Measurements from ENCODE around the gene GCGR. TPM values are rescaled to one million over a fixed set of nuclear protein-coding genes. Genes with fewer than 3 reads are reported as not detected.

Gene GCGR
- total and polyA plus RNA-seq, 2 of the 13 experiments (the other 11 are each of a cell fraction or from before 2014, with no cell fraction given) = 0.04 to 0.13 TPM

DNA sequence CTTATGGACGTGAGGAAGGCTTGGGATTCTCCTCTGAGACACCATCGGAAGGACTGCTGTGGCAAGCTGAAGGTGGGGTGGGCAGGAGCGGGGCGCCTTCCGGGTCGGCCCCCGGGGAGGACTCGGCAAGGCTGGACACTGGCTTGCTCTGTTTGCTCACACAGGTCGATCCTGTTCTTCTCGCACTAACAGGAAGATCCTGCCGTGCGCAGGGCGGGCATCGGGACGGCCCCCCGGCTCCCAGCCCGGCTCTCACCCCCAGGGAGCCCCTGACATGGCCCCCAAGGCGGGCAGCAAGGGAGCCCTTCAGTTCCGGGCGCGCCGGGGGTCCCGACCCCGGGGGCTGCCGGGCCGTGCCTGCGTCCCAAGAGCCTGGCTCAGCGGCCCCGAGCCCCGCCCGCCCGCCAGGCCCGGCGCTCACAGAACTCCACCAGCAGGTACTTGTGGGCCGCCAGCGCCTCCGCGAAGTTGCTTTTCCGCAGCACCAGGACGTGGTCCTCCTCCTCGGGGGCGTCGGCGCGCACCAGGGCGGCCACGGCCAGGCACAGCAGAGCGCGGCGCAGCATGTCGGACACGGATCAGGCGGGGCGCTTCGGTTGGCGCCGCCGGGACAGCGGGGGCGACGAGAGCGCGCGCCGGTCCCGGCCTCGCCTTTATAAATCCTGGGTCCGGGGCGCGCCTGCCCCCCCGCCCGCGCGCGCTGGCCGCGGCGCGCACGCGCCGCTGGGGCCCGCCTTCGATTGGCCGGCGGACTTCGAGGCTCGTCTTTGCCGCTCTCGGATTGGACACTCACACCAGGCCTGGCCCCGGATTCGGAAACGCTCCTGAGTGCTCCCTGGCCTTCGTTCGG, 56.2 kb downstream of the GCGR start, which contains the start of gene P4HB (continued):
- TF ChIP-seq, protein P1, sequence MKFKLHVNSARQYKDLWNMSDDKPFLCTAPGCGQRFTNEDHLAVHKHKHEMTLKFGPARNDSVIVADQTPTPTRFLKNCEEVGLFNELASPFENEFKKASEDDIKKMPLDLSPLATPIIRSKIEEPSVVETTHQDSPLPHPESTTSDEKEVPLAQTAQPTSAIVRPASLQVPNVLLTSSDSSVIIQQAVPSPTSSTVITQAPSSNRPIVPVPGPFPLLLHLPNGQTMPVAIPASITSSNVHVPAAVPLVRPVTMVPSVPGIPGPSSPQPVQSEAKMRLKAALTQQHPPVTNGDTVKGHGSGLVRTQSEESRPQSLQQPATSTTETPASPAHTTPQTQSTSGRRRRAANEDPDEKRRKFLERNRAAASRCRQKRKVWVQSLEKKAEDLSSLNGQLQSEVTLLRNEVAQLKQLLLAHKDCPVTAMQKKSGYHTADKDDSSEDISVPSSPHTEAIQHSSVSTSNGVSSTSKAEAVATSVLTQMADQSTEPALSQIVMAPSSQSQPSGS (CRISPR knock-in tag; IDR thresholded peaks at IDR 0.05) = 0 out of 2 replicates have a peak, but pooled peaks have one; percentile 4
- TF ChIP-seq TBP (CRISPR knock-in tag; IDR thresholded peaks at IDR 0.05) (0 out of 2 replicates have a peak, but pooled peaks have one; percentile 71), ZNF598 (CRISPR knock-in tag; IDR thresholded peaks at IDR 0.05; ENCODE audit: borderline replicate concordance) (no peak), MAZ (IDR thresholded peaks at IDR 0.05; ENCODE audit: borderline replicate concordance, low read depth, low read length) (no peak; the same call in none of the 2 replicates), MAZ (CRISPR knock-in tag; IDR thresholded peaks at IDR 0.05; ENCODE audit: low read depth) (peak; percentile 41), KAT2B (IDR thresholded peaks at IDR 0.05; ENCODE audit: borderline replicate concordance, low read depth, low read length) (no peak), GZF1 (CRISPR knock-in tag; IDR thresholded peaks at IDR 0.05) (0 out of 2 replicates have a peak, but pooled peaks have one; percentile 40), ZNF160 (CRISPR knock-in tag; IDR thresholded peaks at IDR 0.05) (no peak; the same call in 1 of the 2 replicates), ZBTB7B (CRISPR knock-in tag; IDR thresholded peaks at IDR 0.05) (0 out of 2 replicates have a peak, but pooled peaks have one; percentile 28), SMAD9 (CRISPR knock-in tag; IDR thresholded peaks at IDR 0.05) (0 out of 2 replicates have a peak, but pooled peaks have one; percentile 37), ZXDC (CRISPR knock-in tag; IDR thresholded peaks at IDR 0.05) (0 out of 2 replicates have a peak, but pooled peaks have one; percentile 60), RBFOX2 (IDR thresholded peaks at IDR 0.05; ENCODE audit: low read depth, low read length) (peak; percentile 78), ZNF3 (CRISPR knock-in tag; IDR thresholded peaks at IDR 0.05) (no peak; the same call in 1 of the 2 replicates), ZNF761 (CRISPR knock-in tag; conservative IDR thresholded peaks at IDR 0.05) (peak; percentile 52), ZNF878 (CRISPR knock-in tag; IDR thresholded peaks at IDR 0.05) (no peak), HNF4G (IDR thresholded peaks at IDR 0.05; ENCODE audit: borderline replicate concordance, low read depth, low read length) (peak; percentile 7; the same call in 1 of the 2 replicates), HNF4G (CRISPR knock-in tag; IDR thresholded peaks at IDR 0.05; ENCODE audit: borderline replicate concordance, low read depth) (no peak; the same call in 1 of the 2 replicates), ETV6 (CRISPR knock-in tag; conservative IDR thresholded peaks at IDR 0.05) (peak; percentile 81; the same call in 1 of the 2 replicates), ZNF510 (CRISPR knock-in tag; IDR thresholded peaks at IDR 0.05; ENCODE audit: low read depth) (0 out of 2 replicates have a peak, but pooled peaks have one; percentile 22), ZNF562 (CRISPR knock-in tag; IDR thresholded peaks at IDR 0.05; ENCODE audit: borderline replicate concordance) (no peak), ASH2L (IDR thresholded peaks at IDR 0.05; ENCODE audit: insufficient read length, low read depth, low read length) (peak; percentile 9)
- TF ChIP-seq, protein P2, sequence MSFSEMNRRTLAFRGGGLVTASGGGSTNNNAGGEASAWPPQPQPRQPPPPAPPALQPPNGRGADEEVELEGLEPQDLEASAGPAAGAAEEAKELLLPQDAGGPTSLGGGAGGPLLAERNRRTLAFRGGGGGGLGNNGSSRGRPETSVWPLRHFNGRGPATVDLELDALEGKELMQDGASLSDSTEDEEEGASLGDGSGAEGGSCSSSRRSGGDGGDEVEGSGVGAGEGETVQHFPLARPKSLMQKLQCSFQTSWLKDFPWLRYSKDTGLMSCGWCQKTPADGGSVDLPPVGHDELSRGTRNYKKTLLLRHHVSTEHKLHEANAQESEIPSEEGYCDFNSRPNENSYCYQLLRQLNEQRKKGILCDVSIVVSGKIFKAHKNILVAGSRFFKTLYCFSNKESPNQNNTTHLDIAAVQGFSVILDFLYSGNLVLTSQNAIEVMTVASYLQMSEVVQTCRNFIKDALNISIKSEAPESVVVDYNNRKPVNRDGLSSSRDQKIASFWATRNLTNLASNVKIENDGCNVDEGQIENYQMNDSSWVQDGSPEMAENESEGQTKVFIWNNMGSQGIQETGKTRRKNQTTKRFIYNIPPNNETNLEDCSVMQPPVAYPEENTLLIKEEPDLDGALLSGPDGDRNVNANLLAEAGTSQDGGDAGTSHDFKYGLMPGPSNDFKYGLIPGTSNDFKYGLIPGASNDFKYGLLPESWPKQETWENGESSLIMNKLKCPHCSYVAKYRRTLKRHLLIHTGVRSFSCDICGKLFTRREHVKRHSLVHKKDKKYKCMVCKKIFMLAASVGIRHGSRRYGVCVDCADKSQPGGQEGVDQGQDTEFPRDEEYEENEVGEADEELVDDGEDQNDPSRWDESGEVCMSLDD (CRISPR knock-in tag; IDR thresholded peaks at IDR 0.05; ENCODE audit: borderline replicate concordance) = peak; percentile 13; the same call in 1 of the 2 replicates

Data from HepG2 (cell line).